H1 (cell line): ENCODE data around the gene TSKS. TPM values are rescaled to one million over a fixed set of nuclear protein-coding genes. Genes with fewer than 3 reads are reported as not detected.

Source experiments
- CEBPB ChIP-seq: IDR thresholded peaks from 2 replicates; pipeline ENCODE4 v1.6.1; 2012; ENCODE audit warnings: low read depth, low read length
- HDAC2 ChIP-seq, 2 experiments: fragments of 300-600 bp in 1 of 2; sonication (generic) in 1 of 2; IDR thresholded peaks; 2 replicates each; pipeline ENCODE4 v1.6.1; 2011 to 2012; ENCODE audit warnings: low read depth in 2 of 2, low read length in 2 of 2, mild to moderate bottlenecking in 2 of 2, moderate library complexity in 2 of 2, borderline replicate concordance in 1 of 2, inconsistent platforms in 1 of 2
- PHF8 ChIP-seq: fragments of 200-600 bp; sonication (generic); conservative IDR thresholded peaks from 2 replicates; pipeline ENCODE4 v1.7.1; 2012; ENCODE audit warnings: low read depth, mild to moderate bottlenecking, inconsistent platforms, low read length, moderate library complexity
- POLR2A ChIP-seq, 2 experiments: IDR thresholded peaks; 1 replicate in 1 of 2; 2 replicates in 1 of 2; pipeline ENCODE4 v1.6.1; 2011; ENCODE audit warnings: low read depth in 2 of 2, low read length in 2 of 2, mild to moderate bottlenecking in 2 of 2; ENCODE audit errors: control extremely low read depth in 1 of 2
- SP4 ChIP-seq: IDR thresholded peaks from 2 replicates; pipeline ENCODE4 v1.6.1; 2012; ENCODE audit warnings: low read length, inconsistent platforms
- SRF ChIP-seq: IDR thresholded peaks from 2 replicates; pipeline ENCODE4 v1.6.1; 2011; ENCODE audit warnings: mild to moderate bottlenecking, low read depth, low read length, moderate library complexity
- TAF7 ChIP-seq: optimal IDR thresholded peaks from 2 replicates; pipeline ENCODE3; 2011; ENCODE audit warnings: low read depth, mild to moderate bottlenecking, inconsistent platforms, low read length, moderate library complexity, borderline replicate concordance
- TEAD4 ChIP-seq: IDR thresholded peaks from 2 replicates; pipeline ENCODE4 v1.6.1; 2012; ENCODE audit warnings: low read depth, low read length, inconsistent platforms, mixed read lengths
- YY1 ChIP-seq: IDR thresholded peaks from 2 replicates; pipeline ENCODE4 v1.6.1; 2011; ENCODE audit warnings: low read depth, mild to moderate bottlenecking, low read length
- polyA plus RNA-seq, 7 experiments: library from polyadenylated mRNA; depleted of rRNA in 3 of 7; stranded (reverse) in 5 of 7; unstranded in 2 of 7; fragments of >200 nt in 5 of 7; fragments of 200-250 nt in 2 of 7; gene quantifications; 1 replicate in 5 of 7; 2 replicates in 1 of 7; 4 replicates in 1 of 7; pipeline versions ENCODE4 v1.2.1 to v1.2.3, GENCODE V29; 2011 to 2013; ENCODE audit warnings: missing spikeins in 2 of 7, mixed read lengths in 2 of 7
- total RNA-seq: library from RNA; stranded (reverse); fragmentation: NEBNext Ultra II Directional; extraction: Animal tissue kit (Norgen Biotek cat#: 25700); gene quantifications from 2 replicates; pipeline ENCODE4 v1.2.1, GENCODE V29; 2021
- TF ChIP-seq, protein P1 (sequence below): fragments of 300-600 bp; sonication (generic); IDR thresholded peaks from 2 replicates; pipeline ENCODE4 v1.7.1; 2012; ENCODE audit warnings: low read length, moderate library complexity, mild to moderate bottlenecking, inconsistent platforms; ENCODE audit not compliant: insufficient replicate concordance

The TSKS gene
- total and polyA plus RNA-seq, 2 of the 8 experiments (the other 6 are each of a cell fraction or from before 2014, with no cell fraction given): 0.21 TPM; not detected in 1

DNA sequence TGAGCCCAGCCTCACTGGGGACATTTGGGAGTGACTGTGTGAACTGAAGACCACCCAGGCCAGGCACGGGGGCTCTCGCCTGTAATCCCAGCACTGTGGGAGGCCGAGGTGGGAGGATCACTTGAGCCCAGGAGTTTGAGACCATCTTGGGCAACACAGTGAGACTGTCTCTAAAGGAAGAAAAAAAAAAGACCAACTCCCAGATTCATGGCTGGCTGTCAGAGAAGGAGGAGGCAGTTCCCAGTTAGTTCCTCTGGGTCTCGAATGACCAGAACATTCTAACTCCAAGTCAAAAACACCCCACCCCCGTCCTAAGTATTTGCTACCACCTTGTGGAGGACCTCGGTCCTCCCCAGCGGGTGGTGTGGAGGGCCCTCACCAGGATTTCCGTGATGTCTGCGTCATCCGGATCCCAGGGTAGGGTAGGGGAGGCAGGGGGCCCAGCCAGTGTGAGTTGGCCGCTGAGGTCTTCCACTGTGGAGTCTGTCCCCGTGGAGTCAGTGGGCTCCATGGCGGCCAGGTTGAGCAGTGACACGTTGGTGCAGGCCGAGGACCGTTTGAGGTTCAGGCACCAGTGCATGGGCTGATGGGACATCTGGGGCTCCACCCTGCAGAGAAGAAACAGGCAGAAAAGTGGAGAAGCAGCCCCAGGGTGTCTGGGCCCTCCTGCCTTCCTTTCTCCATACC is 1.3 kb downstream of the TSKS start (continued):
- no peak for TF ChIP-seq CEBPB
- TF ChIP-seq HDAC2 (IDR thresholded peaks at IDR 0.05; ENCODE audit: borderline replicate concordance in 1 of 2, low read depth in 2 of 2, low read length in 2 of 2): no peak
- no peak for TF ChIP-seq SP4
- no peak for TF ChIP-seq TAF7
- no peak for TF ChIP-seq SRF
- TF ChIP-seq TEAD4: no peak
- no peak for TF ChIP-seq POLR2A (IDR thresholded peaks at IDR 0.05; ENCODE audit: control extremely low read depth in 1 of 2, low read depth in 2 of 2, low read length in 2 of 2)
- TF ChIP-seq PHF8: no peak
- TF ChIP-seq YY1: no peak
- TF ChIP-seq, protein P1, sequence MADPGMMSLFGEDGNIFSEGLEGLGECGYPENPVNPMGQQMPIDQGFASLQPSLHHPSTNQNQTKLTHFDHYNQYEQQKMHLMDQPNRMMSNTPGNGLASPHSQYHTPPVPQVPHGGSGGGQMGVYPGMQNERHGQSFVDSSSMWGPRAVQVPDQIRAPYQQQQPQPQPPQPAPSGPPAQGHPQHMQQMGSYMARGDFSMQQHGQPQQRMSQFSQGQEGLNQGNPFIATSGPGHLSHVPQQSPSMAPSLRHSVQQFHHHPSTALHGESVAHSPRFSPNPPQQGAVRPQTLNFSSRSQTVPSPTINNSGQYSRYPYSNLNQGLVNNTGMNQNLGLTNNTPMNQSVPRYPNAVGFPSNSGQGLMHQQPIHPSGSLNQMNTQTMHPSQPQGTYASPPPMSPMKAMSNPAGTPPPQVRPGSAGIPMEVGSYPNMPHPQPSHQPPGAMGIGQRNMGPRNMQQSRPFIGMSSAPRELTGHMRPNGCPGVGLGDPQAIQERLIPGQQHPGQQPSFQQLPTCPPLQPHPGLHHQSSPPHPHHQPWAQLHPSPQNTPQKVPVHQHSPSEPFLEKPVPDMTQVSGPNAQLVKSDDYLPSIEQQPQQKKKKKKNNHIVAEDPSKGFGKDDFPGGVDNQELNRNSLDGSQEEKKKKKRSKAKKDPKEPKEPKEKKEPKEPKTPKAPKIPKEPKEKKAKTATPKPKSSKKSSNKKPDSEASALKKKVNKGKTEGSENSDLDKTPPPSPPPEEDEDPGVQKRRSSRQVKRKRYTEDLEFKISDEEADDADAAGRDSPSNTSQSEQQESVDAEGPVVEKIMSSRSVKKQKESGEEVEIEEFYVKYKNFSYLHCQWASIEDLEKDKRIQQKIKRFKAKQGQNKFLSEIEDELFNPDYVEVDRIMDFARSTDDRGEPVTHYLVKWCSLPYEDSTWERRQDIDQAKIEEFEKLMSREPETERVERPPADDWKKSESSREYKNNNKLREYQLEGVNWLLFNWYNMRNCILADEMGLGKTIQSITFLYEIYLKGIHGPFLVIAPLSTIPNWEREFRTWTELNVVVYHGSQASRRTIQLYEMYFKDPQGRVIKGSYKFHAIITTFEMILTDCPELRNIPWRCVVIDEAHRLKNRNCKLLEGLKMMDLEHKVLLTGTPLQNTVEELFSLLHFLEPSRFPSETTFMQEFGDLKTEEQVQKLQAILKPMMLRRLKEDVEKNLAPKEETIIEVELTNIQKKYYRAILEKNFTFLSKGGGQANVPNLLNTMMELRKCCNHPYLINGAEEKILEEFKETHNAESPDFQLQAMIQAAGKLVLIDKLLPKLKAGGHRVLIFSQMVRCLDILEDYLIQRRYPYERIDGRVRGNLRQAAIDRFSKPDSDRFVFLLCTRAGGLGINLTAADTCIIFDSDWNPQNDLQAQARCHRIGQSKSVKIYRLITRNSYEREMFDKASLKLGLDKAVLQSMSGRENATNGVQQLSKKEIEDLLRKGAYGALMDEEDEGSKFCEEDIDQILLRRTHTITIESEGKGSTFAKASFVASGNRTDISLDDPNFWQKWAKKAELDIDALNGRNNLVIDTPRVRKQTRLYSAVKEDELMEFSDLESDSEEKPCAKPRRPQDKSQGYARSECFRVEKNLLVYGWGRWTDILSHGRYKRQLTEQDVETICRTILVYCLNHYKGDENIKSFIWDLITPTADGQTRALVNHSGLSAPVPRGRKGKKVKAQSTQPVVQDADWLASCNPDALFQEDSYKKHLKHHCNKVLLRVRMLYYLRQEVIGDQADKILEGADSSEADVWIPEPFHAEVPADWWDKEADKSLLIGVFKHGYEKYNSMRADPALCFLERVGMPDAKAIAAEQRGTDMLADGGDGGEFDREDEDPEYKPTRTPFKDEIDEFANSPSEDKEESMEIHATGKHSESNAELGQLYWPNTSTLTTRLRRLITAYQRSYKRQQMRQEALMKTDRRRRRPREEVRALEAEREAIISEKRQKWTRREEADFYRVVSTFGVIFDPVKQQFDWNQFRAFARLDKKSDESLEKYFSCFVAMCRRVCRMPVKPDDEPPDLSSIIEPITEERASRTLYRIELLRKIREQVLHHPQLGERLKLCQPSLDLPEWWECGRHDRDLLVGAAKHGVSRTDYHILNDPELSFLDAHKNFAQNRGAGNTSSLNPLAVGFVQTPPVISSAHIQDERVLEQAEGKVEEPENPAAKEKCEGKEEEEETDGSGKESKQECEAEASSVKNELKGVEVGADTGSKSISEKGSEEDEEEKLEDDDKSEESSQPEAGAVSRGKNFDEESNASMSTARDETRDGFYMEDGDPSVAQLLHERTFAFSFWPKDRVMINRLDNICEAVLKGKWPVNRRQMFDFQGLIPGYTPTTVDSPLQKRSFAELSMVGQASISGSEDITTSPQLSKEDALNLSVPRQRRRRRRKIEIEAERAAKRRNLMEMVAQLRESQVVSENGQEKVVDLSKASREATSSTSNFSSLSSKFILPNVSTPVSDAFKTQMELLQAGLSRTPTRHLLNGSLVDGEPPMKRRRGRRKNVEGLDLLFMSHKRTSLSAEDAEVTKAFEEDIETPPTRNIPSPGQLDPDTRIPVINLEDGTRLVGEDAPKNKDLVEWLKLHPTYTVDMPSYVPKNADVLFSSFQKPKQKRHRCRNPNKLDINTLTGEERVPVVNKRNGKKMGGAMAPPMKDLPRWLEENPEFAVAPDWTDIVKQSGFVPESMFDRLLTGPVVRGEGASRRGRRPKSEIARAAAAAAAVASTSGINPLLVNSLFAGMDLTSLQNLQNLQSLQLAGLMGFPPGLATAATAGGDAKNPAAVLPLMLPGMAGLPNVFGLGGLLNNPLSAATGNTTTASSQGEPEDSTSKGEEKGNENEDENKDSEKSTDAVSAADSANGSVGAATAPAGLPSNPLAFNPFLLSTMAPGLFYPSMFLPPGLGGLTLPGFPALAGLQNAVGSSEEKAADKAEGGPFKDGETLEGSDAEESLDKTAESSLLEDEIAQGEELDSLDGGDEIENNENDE: no peak
- TF ChIP-seq, all 59 proteins: peak for 2
